Uterus (tissue), 4 donors: ENCODE measurements around the gene NEAT1. TPM values are rescaled to one million over a fixed set of nuclear protein-coding genes. Genes with fewer than 3 reads are reported as not detected.

ENCODE experiments used
- DNase-seq, 2 donors: peaks; one replicate each; pipeline ENCODE4 v3.0.0-alpha.2; 2019 to 2020
- H3K27ac ChIP-seq, 2 donors: fragments of 200-600 bp; sonication (generic); 1 replicate in 1 of 2; 2 replicates in 1 of 2; pipeline ENCODE4 v1.5.1; 2016 to 2018
- H3K27me3 ChIP-seq, 2 donors: fragments of 200-600 bp; sonication (generic); one replicate each; pipeline ENCODE4 v1.5.1; 2018 to 2019; ENCODE audit warnings: control low read depth in 1 of 2
- H3K36me3 ChIP-seq, 2 donors: fragments of 200-600 bp; sonication (generic); one replicate each; pipeline ENCODE4 v1.5.1; 2019; ENCODE audit warnings: control low read depth in 1 of 2
- H3K4me1 ChIP-seq, 2 donors: fragments of 200-600 bp; sonication (generic); one replicate each; pipeline ENCODE4 v1.5.1; 2018 to 2019; ENCODE audit warnings: control low read depth in 1 of 2
- H3K4me3 ChIP-seq, 2 donors: fragments of 200-600 bp; sonication (generic); 1 replicate in 1 of 2; 2 replicates in 1 of 2; pipeline ENCODE4 v1.5.1; 2018 to 2019; ENCODE audit warnings: mild to moderate bottlenecking in 1 of 2
- H3K9me3 ChIP-seq, 2 donors: fragments of 200-600 bp; sonication (generic); one replicate each; pipeline ENCODE4 v1.5.1; 2019; ENCODE audit warnings: control low read depth in 1 of 2
- POLR2A ChIP-seq, 2 donors: fragments of 450-650 bp; IDR thresholded peaks; one replicate each; pipeline ENCODE4 v1.6.1; 2016; ENCODE audit warnings: antibody characterized with exemption in 2 of 2, mild to moderate bottlenecking in 1 of 2, moderate library complexity in 1 of 2
- intact Hi-C: fragments of 100-400 bp; cut with DNase I; formaldehyde crosslinking; loops from one replicate; pipeline ENCODE4 v1.15.1; 2023; ENCODE audit warnings: low total_unique reads
- total RNA-seq, 4 donors: library from RNA; depleted of rRNA in 3 of 4; stranded (reverse); fragments of >200 nt in 3 of 4; gene quantifications; one replicate each; pipeline versions ENCODE4 v1.1.0 to v1.2.4, GENCODE V29; 2014 to 2023
- TF ChIP-seq, protein P1 (sequence below), 4 experiments: fragments of 200-600 bp in 2 of 4; fragments of 450-650 bp in 2 of 4; sonication (generic) in 2 of 4; IDR thresholded peaks; one replicate each; pipeline ENCODE4 v1.5.1; 2016 to 2019; ENCODE audit warnings: antibody characterized with exemption in 4 of 4, mild to moderate bottlenecking in 2 of 4, moderate library complexity in 1 of 4
- donor health status: DM: yes; HTN: yes; CAD: no.

Gene NEAT1
- total RNA-seq, 4 donors from 2014 or later, result 33.6 to 932 (median 120) TPM

DNA sequence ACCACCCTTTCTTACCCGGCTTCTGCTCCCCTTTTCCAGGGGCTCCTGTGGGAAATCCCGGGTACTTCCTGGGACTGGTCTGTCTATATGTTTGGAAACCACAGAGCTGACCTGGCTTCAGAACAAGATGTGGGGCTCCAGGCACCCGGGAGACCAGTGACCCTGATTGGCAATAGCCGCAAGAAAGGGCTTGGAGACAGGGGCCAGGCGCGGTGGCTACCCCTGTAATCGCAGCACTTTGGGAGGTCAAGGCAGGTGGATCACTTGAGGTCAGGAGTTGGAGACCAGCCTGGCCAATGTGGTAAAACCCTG lies 3.2 kb upstream of the NEAT1 start:
- Histone ChIP-seq H3K4me3 (peak overlapping the region; percentile 26 to 76), H3K4me1 (peaks cover 0 to 7% of the 10 kb centered on the region in 2 donors)
- DNase-seq, result peak; percentile 43 to 48

DNA sequence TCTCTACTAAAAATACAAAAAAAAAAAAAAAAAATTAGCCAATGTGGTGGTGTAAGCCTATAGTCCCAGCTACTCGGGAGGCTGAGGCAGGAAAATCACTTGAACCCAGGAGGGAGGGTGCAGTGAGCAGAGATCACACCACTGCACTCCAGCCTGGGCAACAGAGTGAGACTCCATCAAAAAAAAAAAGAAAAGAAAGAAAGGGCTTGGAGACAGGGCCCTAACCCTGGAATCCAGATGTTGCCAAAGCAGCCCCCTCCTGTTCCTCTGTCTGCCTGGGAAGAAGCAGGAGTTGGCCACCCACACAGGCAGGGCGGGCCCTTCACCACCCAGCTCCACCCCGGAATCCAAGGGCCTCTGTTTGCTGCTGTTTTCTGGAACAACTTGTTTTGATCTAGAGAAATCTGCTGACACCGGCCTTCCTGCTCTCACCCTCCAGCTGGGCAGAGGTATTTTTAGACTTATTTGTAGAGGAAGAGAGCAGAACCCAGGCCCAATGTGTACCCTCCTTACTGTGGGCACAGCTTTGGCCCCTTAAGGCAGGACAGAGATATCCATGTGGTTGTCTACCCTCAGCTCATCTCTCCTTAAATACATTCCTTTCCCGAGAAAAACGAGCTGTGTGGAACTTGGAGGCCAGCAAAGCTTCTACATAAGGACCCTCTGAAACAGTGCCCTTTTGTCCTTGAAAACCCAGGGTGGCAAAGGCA lies 2.7 kb upstream of the NEAT1 start:
- TF ChIP-seq POLR2A (IDR thresholded peaks at IDR 0.05), result peak; percentile 73 to 85
- TF ChIP-seq, protein P1, sequence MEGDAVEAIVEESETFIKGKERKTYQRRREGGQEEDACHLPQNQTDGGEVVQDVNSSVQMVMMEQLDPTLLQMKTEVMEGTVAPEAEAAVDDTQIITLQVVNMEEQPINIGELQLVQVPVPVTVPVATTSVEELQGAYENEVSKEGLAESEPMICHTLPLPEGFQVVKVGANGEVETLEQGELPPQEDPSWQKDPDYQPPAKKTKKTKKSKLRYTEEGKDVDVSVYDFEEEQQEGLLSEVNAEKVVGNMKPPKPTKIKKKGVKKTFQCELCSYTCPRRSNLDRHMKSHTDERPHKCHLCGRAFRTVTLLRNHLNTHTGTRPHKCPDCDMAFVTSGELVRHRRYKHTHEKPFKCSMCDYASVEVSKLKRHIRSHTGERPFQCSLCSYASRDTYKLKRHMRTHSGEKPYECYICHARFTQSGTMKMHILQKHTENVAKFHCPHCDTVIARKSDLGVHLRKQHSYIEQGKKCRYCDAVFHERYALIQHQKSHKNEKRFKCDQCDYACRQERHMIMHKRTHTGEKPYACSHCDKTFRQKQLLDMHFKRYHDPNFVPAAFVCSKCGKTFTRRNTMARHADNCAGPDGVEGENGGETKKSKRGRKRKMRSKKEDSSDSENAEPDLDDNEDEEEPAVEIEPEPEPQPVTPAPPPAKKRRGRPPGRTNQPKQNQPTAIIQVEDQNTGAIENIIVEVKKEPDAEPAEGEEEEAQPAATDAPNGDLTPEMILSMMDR (IDR thresholded peaks at IDR 0.05), result no peak
- Histone ChIP-seq H3K4me3 (peak overlapping the region; percentile 26 to 76), H3K27ac (peak overlapping the region; percentile 98 to 99), H3K36me3 (no peaks in the 10 kb centered on the region), H3K9me3 (no peaks in the 10 kb centered on the region), H3K4me1 (peaks cover 0 to 7% of the 10 kb centered on the region in 2 donors), H3K27me3 (no peaks in the 10 kb centered on the region)
- peak; percentile 90 to 96 for DNase-seq
- intact Hi-C loops, result loop anchor here (5.0 kb wide), 2 partner anchors 38 to 92 kb away; partner anchors contain the start of gene SLC25A45

More for the DNA sequence above, 3.2 kb upstream of the NEAT1 start:
- intact Hi-C loops, result loop anchor here (5.0 kb wide), 2 partner anchors 37 to 93 kb away; partner anchors contain the start of gene SLC25A45
- TF ChIP-seq, protein P1 (IDR thresholded peaks at IDR 0.05), result no peak
- TF ChIP-seq POLR2A (IDR thresholded peaks at IDR 0.05), result no peak
- Histone ChIP-seq H3K36me3 (no peaks in the 10 kb centered on the region), H3K27me3 (no peaks in the 10 kb centered on the region), H3K27ac (peak overlapping the region; percentile 98 to 99), H3K9me3 (no peaks in the 10 kb centered on the region)

DNA sequence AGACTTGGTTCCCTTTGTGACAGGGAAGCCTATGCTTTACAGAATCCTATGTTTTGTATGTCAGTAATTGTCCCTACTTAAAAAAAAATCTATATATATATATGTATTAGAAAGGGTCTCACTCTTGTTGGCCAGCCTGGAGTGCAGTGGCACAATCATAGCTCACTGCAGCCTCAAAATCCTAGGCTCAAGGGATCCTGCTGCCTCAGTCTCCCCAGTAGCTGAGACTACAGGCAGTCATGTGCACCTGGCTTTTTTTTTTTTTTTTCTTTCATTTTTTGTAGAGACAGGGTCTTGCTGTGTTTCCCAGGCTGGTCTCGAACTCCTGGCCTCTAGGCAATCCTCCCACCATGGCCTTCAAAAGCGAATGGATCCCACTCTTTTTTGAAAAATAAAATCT lies 2.1 kb upstream of the NEAT1 start:
- Histone ChIP-seq H3K9me3 (no peaks in the 10 kb centered on the region), H3K4me1 (peaks cover 0 to 7% of the 10 kb centered on the region in 2 donors), H3K27ac (peak overlapping the region; percentile 98 to 99), H3K36me3 (no peaks in the 10 kb centered on the region), H3K4me3 (peak overlapping the region; percentile 6 to 76), H3K27me3 (no peaks in the 10 kb centered on the region)
- intact Hi-C loops, result no loop called here
- TF ChIP-seq POLR2A (IDR thresholded peaks at IDR 0.05), result no peak
- peak in 1 of 2 donors; percentile 13 for DNase-seq

DNA sequence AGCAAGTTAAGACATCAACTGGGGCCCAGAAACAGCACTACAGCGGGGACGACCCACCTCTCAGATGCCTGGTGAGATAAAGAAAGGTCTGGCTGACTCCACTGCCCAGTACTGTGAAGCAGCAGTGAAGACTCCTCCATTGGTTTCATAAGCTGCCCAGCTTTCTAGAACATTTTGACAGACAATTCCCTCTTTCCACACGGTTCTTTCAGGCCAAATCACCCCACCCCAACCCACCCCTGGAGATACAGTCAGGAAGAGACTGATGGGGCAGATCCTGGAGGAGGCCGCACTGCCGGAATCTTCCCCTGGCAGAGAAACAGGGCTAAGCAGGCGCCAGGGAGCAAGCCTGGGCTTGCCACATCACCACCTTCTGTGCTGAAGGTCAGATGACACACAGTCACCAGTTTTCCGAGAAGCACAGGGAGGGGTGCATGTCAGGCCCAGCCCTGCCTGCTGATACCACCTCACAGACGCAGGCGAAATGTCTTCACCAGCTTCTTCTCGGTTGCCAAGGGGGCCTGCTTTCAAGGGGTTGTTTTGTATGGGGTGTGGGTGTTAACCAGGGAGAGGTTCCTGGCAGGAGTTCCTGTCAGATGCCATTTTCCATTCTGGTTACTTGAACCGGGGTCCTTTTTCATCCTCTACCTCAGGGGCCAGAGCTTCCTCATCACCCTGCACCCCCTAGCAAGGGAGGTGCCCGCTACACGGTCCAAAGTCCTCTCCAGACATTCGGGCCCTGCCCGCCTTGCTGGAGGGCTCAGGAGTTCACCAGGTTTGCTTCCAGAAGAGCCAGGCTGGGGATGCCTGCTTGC lies 1.4 kb upstream of the NEAT1 start:
- Histone ChIP-seq H3K9me3 (no peaks in the 10 kb centered on the region), H3K27ac (peak overlapping the region; percentile 98 to 99), H3K27me3 (no peaks in the 10 kb centered on the region), H3K36me3 (no peaks in the 10 kb centered on the region), H3K4me3 (peak overlapping the region; percentile 76 to 91), H3K4me1 (peaks cover 0 to 7% of the 10 kb centered on the region in 2 donors)
- intact Hi-C loops, result no loop called here
- DNase-seq, result peak; percentile 96 to 97
- peak; percentile 77 to 86 for TF ChIP-seq POLR2A (IDR thresholded peaks at IDR 0.05)
- TF ChIP-seq, protein P1 (IDR thresholded peaks at IDR 0.05), result no peak

DNA sequence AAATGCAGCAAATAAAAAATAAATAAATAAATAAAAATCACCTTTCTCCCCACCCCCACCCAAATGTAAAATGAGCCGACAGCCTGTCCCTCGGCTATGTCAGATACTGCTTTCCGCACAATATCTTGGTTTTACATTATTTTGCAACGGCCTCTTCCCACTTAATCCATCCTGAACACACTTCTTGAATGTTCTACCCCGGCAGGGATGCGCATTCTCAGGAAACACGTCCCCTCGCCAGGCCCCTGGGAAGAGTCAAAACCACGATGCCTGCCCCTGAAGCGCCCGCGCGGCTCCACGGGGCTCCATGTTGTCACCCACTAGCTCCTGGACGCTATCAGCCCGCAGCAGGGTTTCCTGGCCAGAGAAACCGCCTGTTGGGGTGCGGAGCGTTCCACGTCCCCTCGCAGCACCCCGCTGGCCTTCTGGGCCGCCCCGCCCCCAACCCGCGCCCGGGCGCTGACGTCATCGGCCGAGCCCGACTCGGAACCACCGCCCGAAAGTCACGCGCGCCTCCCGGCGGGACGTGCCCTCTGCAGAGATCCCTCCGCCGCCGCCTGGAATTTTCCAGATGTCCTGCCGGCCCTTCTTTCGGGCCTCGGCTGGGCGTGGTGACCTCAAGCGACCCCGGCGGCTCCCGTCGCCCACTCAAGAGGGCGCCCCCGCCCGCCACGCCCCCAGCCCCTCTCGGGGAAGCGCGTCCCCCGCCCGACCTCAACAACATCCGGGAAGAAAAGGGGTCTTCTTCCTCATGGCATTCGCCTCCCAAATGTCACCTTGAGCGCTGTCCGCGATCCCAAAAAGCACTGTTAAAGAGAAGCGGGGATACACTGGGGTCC lies 585 bp upstream of the NEAT1 start:
- intact Hi-C loops, result loop anchor here (2.0 kb wide), 1 partner anchor 77 kb away; the partner anchor contains the start of gene MALAT1
- peak; percentile 98 to 99 for DNase-seq
- TF ChIP-seq, protein P1 (IDR thresholded peaks at IDR 0.05), result peak in 2 of 4 experiments; percentile 7 to 9
- peak; percentile 95 to 99 for TF ChIP-seq POLR2A (IDR thresholded peaks at IDR 0.05)

More for the DNA sequence above, 585 bp upstream of the NEAT1 start:
- no peaks in the 10 kb centered on the region for H3K36me3 ChIP-seq
- H3K4me3 ChIP-seq, result peak overlapping the region; percentile 76 to 91
- H3K9me3 ChIP-seq, result no peaks in the 10 kb centered on the region
- H3K27me3 ChIP-seq, result no peaks in the 10 kb centered on the region
- peak overlapping the region; percentile 98 to 99 for H3K27ac ChIP-seq
- H3K4me1 ChIP-seq, result peaks cover 0 to 7% of the 10 kb centered on the region in 2 donors
